Mucosa of descending colon (tissue), 3 donors: Measurements from ENCODE around the gene TCF7L2. TPM values are rescaled to one million over a fixed set of nuclear protein-coding genes. Genes with fewer than 3 reads are reported as not detected.

Experiments
- ATAC-seq: fragments of 200-7000 bp; cut with Tn5 transposase; one replicate; pipeline ENCODE4 v1.9.1; 2020; ENCODE audit warnings: mild to moderate bottlenecking, moderate library complexity
- DNase-seq, 3 donors: peaks; one replicate each; pipeline ENCODE4 v3.0.0-alpha.2; 2020
- H3K36me3 ChIP-seq: fragments of 200-600 bp; one replicate; pipeline ENCODE4 v1.8.0; 2021; ENCODE audit warnings: low read depth, mild to moderate bottlenecking
- H3K4me1 ChIP-seq: fragments of 200-600 bp; one replicate; pipeline ENCODE4 v1.8.0; 2021; ENCODE audit warnings: low read depth, mild to moderate bottlenecking
- H3K4me3 ChIP-seq: fragments of 200-600 bp; one replicate; pipeline ENCODE4 v1.8.0; 2021; ENCODE audit warnings: mild to moderate bottlenecking
- H3K9me3 ChIP-seq: fragments of 200-600 bp; one replicate; pipeline ENCODE4 v1.8.0; 2021; ENCODE audit warnings: mild to moderate bottlenecking
- CTCF ChIP-seq: fragments of 200-600 bp; IDR thresholded peaks from one replicate; pipeline ENCODE4 v1.8.0; 2022; ENCODE audit warnings: antibody characterized with exemption, mild to moderate bottlenecking
- intact Hi-C, 2 donors: fragments of 100-400 bp; cut with DNase I in 1 of 2; cut with micrococcal nuclease in 1 of 2; formaldehyde crosslinking; loops; one replicate each; pipeline versions ENCODE4 v1.11.0 to v1.11.1; 2022; cut with DNase I, micrococcal nuclease
- total RNA-seq, 3 donors: library from RNA; stranded (reverse); fragmentation: NEBNext Ultra II Directional in 2 of 3; extraction: Animal tissue kit (Norgen Biotek cat#: 25700) in 2 of 3; gene quantifications; one replicate each; pipeline versions ENCODE4 v1.2.1 to v1.2.4, GENCODE V29; 2021 to 2023
- donor health status: DM: no; HTN: no; CAD: no; lungs with moderate emphysema.
- donor health status: DM: no; HTN: no; CAD: no.
- donor health status: DM: no; HTN: yes; CAD: no.

TCF7L2 gene
- total RNA-seq, 3 donors from 2014 or later: 99.6 to 182 (median 102) TPM

- no peak for ATAC-seq
- no peaks in the 10 kb centered on the region for H3K4me1 ChIP-seq
- H3K4me3 ChIP-seq: no peak overlapping the region
- TF ChIP-seq CTCF: no peak
- no peaks in the 10 kb centered on the region for H3K9me3 ChIP-seq
- intact Hi-C loops: no loop called here
- no peaks in the 10 kb centered on the region for H3K36me3 ChIP-seq
- DNase-seq: no peak
Observed at GRCh38 chr10:112990271-112990670, 40.2 kb downstream of the TCF7L2 start.

- H3K4me1 ChIP-seq: no peaks in the 10 kb centered on the region
- no peaks in the 10 kb centered on the region for H3K36me3 ChIP-seq
- intact Hi-C loops: no loop called here
- ATAC-seq (no peak), DNase-seq (no peak)
- H3K9me3 ChIP-seq: no peaks in the 10 kb centered on the region
- no peak overlapping the region for H3K4me3 ChIP-seq
- no peak for TF ChIP-seq CTCF
Observed at GRCh38 chr10:112991888-112992491, 41.9 kb downstream of the TCF7L2 start.

GRCh38 chr10:112996462-112996861, 46.4 kb downstream of the TCF7L2 start:
- no peaks in the 10 kb centered on the region for H3K9me3 ChIP-seq
- H3K4me1 ChIP-seq: peaks cover 5% of the 10 kb centered on the region
- ATAC-seq (no peak), DNase-seq (no peak)
- no peak overlapping the region for H3K4me3 ChIP-seq
- intact Hi-C loops: no loop called here
- no peak for TF ChIP-seq CTCF
- no peaks in the 10 kb centered on the region for H3K36me3 ChIP-seq

- H3K4me1 ChIP-seq: peaks cover 10% of the 10 kb centered on the region
- H3K4me3 ChIP-seq: no peak overlapping the region
- TF ChIP-seq CTCF: no peak
- intact Hi-C loops: no loop called here
- H3K9me3 ChIP-seq: no peaks in the 10 kb centered on the region
- DNase-seq (no peak), ATAC-seq (no peak)
- H3K36me3 ChIP-seq: no peaks in the 10 kb centered on the region
Observed at GRCh38 chr10:112999102-112999501, 49.1 kb downstream of the TCF7L2 start.

- Histone ChIP-seq H3K4me1 (peaks cover 10% of the 10 kb centered on the region), H3K4me3 (no peak overlapping the region), H3K9me3 (no peaks in the 10 kb centered on the region), H3K36me3 (no peaks in the 10 kb centered on the region)
- TF ChIP-seq CTCF: no peak
- intact Hi-C loops: no loop called here
- DNase-seq (no peak), ATAC-seq (no peak)
Observed at GRCh38 chr10:113000442-113000841, 50.4 kb downstream of the TCF7L2 start.
